Suppressor macrophage (primary cell): Measurements from ENCODE around the gene PADI1.

Source experiments
- DNase-seq, 4 experiments: peaks; one replicate each; pipeline ENCODE4 v3.0.0-alpha.2; 2020 to 2022

PADI1 gene

GRCh38 chr1:17197696-17198095 is 7.2 kb upstream of the PADI1 start:
- DNase-seq, result no peak

- no peak for DNase-seq
Measured at GRCh38 chr1:17198476-17199258, 6.3 kb upstream of the PADI1 start.

- DNase-seq, result no peak
Measured at GRCh38 chr1:17199267-17200044, 5.5 kb upstream of the PADI1 start.

GRCh38 chr1:17200246-17200645 is 4.7 kb upstream of the PADI1 start:
- no peak for DNase-seq

GRCh38 chr1:17200756-17201155 is 4.2 kb upstream of the PADI1 start:
- no peak for DNase-seq

- DNase-seq, result no peak
Measured at GRCh38 chr1:17201201-17202021, 3.5 kb upstream of the PADI1 start.

GRCh38 chr1:17205652-17206051 is 724 bp downstream of the PADI1 start:
- DNase-seq, result no peak

- DNase-seq, result no peak
Measured at GRCh38 chr1:17206196-17206595, 1.3 kb downstream of the PADI1 start.

- DNase-seq, result peak; percentile 83 to 92 (median 89)
Measured at GRCh38 chr1:17207046-17207445, 2.1 kb downstream of the PADI1 start.

GRCh38 chr1:17207540-17207939 is 2.6 kb downstream of the PADI1 start:
- DNase-seq, result peak; percentile 52 to 72 (median 64)

GRCh38 chr1:17207966-17208418 is 3.1 kb downstream of the PADI1 start:
- peak; percentile 26 to 66 (median 56) for DNase-seq

GRCh38 chr1:17208546-17208945 is 3.6 kb downstream of the PADI1 start:
- DNase-seq, result no peak

GRCh38 chr1:17209430-17209829 is 4.5 kb downstream of the PADI1 start:
- DNase-seq, result no peak

- DNase-seq, result no peak
Measured at GRCh38 chr1:17210176-17210575, 5.2 kb downstream of the PADI1 start.

- no peak for DNase-seq
Measured at GRCh38 chr1:17211377-17211776, 6.4 kb downstream of the PADI1 start.

- DNase-seq, result no peak
Measured at GRCh38 chr1:17212009-17212408, 7.1 kb downstream of the PADI1 start.

- DNase-seq, result peak; percentile 31 to 65 (median 56)
Measured at GRCh38 chr1:17212487-17213121, 7.7 kb downstream of the PADI1 start.

- no peak for DNase-seq
Measured at GRCh38 chr1:17213148-17213781, 8.3 kb downstream of the PADI1 start.

GRCh38 chr1:17213782-17214148 is 8.8 kb downstream of the PADI1 start:
- no peak for DNase-seq

- DNase-seq, result no peak
Measured at GRCh38 chr1:17214876-17215544, 10.1 kb downstream of the PADI1 start.

GRCh38 chr1:17215545-17215890 is 10.6 kb downstream of the PADI1 start:
- no peak for DNase-seq

GRCh38 chr1:17216078-17216477 is 11.2 kb downstream of the PADI1 start:
- no peak for DNase-seq
